Measurements from ENCODE around the gene COL5A1.

DNA sequence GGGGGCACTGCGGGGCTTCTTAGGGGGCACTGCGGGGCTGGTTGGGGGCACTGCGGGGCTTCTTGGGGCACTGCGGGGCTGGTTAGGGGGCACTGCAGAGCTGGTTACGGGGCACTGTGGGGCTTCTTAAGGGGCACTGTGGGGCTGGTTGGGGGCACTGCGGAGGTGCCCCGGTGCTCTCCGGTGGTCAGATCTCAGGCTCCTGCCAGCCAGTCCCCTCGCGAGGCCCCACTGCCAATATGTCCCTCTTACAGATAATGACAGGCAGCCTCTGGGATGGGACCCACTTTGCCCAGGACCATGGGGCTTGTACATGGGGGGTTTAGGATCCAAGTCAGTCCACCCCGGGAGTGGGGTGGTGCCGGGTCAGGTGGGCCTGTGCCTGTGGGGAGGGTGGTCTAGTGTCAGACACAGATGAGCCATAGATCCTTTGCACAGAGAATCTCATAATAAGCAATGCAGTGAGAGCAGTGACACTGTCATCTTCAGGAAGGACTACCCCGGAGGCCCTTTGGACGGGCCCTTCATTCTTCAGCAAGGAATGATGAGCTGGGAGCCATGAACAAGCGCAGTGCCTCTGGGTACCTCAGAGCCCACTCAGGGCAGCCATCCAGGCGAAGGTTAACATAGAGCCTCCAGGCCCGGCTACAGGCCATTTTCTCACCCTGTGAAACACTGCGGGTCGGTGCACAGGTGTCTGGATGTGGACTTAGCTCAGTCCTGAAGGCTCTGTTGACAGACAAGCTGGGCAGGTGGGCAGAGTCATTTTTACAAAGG lies 38.2 kb downstream of the COL5A1 start:
- TF ChIP-seq EZH2 (IDR thresholded peaks at IDR 0.05; ENCODE audit: borderline replicate concordance, low read length), result no peak
- TF ChIP-seq, protein P1, sequence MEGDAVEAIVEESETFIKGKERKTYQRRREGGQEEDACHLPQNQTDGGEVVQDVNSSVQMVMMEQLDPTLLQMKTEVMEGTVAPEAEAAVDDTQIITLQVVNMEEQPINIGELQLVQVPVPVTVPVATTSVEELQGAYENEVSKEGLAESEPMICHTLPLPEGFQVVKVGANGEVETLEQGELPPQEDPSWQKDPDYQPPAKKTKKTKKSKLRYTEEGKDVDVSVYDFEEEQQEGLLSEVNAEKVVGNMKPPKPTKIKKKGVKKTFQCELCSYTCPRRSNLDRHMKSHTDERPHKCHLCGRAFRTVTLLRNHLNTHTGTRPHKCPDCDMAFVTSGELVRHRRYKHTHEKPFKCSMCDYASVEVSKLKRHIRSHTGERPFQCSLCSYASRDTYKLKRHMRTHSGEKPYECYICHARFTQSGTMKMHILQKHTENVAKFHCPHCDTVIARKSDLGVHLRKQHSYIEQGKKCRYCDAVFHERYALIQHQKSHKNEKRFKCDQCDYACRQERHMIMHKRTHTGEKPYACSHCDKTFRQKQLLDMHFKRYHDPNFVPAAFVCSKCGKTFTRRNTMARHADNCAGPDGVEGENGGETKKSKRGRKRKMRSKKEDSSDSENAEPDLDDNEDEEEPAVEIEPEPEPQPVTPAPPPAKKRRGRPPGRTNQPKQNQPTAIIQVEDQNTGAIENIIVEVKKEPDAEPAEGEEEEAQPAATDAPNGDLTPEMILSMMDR (IDR thresholded peaks at IDR 0.05; ENCODE audit: low read length), result no peak

Measured in OCI-LY1 (cell line).